ENCODE results near the gene SLAMF6. TPM values are rescaled to one million over a fixed set of nuclear protein-coding genes. Genes with fewer than 3 reads are reported as not detected.

The SLAMF6 gene
- total and polyA plus RNA-seq, 7 experiments from 2014 or later = 17.8 to 62.6 (median 42.3) TPM

DNA sequence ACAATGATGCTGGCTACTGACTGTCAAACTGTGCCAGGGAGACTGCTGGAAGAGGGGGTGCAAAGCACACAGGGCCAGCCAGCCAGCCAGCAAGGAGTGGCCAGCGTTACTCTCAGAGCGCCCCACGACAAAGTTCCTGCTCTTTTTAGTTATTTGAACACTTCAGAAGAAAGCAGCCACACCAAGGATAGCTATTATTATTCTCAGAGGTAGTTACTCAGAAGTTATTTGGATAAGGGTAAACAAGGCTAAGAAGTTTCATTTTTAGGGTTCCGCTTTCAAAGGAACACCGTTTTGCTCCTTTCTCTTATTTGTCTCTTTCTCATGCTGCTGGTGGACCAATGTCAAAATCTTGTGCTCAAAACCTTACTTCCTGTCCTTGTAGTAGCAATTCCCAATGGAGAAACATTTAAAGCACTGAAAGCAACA lies 62.8 kb downstream of the SLAMF6 start:
- peaks cover 20 to 86% (median 66%) of the 10 kb centered on the region in 7 donors for H3K4me1 Mint-ChIP-seq
- Histone ChIP-seq H3K4me1 (ENCODE audit: control insufficient read depth in 2 of 2, insufficient read depth in 2 of 2, low read length in 2 of 2) (peaks cover 7 to 30% of the 10 kb centered on the region in 2 donors), H3K27me3 (ENCODE audit: control insufficient read depth in 2 of 2, insufficient read depth in 2 of 2, low read length in 2 of 2) (no peaks in the 10 kb centered on the region), H3K4me3 (ENCODE audit: low read length) (peak overlapping the region; percentile 5), H3K9me3 (ENCODE audit: control insufficient read depth in 2 of 3, low read length in 3 of 3) (no peaks in the 10 kb centered on the region), H3K27ac (ENCODE audit: low read depth, low read length) (peak overlapping the region; percentile 27), H3K36me3 (ENCODE audit: control insufficient read depth in 2 of 3, insufficient read depth in 3 of 3, low read length in 3 of 3) (no peaks in the 10 kb centered on the region)
- POLR2A ChIA-PET = interaction anchor here (0.6 to 2.1 kb wide), 4 partner anchors 9 to 21 kb away, joined by 3 to 6 read pairs (median 4); no protein-coding TSS in a partner anchor
- no peaks in the 10 kb centered on the region for H3K27me3 Mint-ChIP-seq
- H3K4me3 Mint-ChIP-seq = peak overlapping the region; percentile 9 to 86 (median 76)
- intact Hi-C loops (cut with micrococcal nuclease) = loop anchor here (2.0 to 10.0 kb wide), 2 partner anchors 13 to 55 kb away; no protein-coding TSS in a partner anchor
- peaks cover 0 to 2% (median 0%) of the 10 kb centered on the region in 11 donors for H3K9me3 Mint-ChIP-seq
- ATAC-seq (no peak), DNase-seq (no peak)
- CTCF ChIA-PET = no interaction called here
- H3K27ac Mint-ChIP-seq = peak overlapping the region; percentile 20 to 96 (median 87)
- H3K36me3 Mint-ChIP-seq = peaks cover 0 to 7% (median 0%) of the 10 kb centered on the region in 5 donors

DNA sequence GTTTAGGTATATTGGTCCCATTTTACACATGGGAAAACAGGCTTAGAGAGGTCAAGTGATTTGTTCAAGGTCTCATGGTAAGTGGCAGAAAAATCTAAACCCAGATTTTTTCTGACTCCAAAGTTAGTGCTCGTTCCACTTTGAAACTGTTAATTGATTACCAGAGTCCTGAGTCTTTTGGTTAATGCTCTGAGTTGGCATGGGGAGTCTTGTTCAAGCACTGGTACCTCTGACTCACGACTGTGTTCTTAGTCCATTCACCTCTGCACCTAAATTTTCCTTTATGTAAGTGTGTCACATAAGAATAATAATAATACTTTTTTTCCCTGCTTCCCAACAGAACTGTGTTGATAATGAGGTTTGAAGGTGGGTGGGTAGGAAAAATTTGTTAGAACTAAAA lies 63.4 kb downstream of the SLAMF6 start:
- intact Hi-C loops (cut with micrococcal nuclease) = loop anchor here (1.0 to 10.0 kb wide), 3 partner anchors 8 to 55 kb away; no protein-coding TSS in a partner anchor
- Mint-ChIP-seq H3K4me3 (peak overlapping the region in 6 of 10 donors; percentile 14 to 77 (median 70)), H3K9me3 (no peaks in the 10 kb centered on the region), H3K36me3 (peaks cover 0 to 7% (median 0%) of the 10 kb centered on the region in 5 donors), H3K27me3 (no peaks in the 10 kb centered on the region), H3K27ac (peak overlapping the region in 8 of 9 donors; percentile 10 to 95 (median 76)), H3K4me1 (peaks cover 24 to 88% (median 69%) of the 10 kb centered on the region in 7 donors)
- POLR2A ChIA-PET = interaction anchor here (0.6 to 2.1 kb wide), 3 partner anchors 8 to 11 kb away, joined by 3 to 6 read pairs (median 5); no protein-coding TSS in a partner anchor
- Histone ChIP-seq H3K9me3 (ENCODE audit: control insufficient read depth in 2 of 3, low read length in 3 of 3) (no peaks in the 10 kb centered on the region), H3K27ac (ENCODE audit: low read depth, low read length) (peak overlapping the region; percentile 27), H3K27me3 (ENCODE audit: control insufficient read depth in 2 of 2, insufficient read depth in 2 of 2, low read length in 2 of 2) (no peaks in the 10 kb centered on the region), H3K4me3 (ENCODE audit: low read length) (peak overlapping the region; percentile 5), H3K36me3 (ENCODE audit: control insufficient read depth in 2 of 3, insufficient read depth in 3 of 3, low read length in 3 of 3) (no peaks in the 10 kb centered on the region), H3K4me1 (ENCODE audit: control insufficient read depth in 2 of 2, insufficient read depth in 2 of 2, low read length in 2 of 2) (peaks cover 7 to 35% of the 10 kb centered on the region in 2 donors)
- ATAC-seq (no peak), DNase-seq (no peak)
- CTCF ChIA-PET = no interaction called here

DNA sequence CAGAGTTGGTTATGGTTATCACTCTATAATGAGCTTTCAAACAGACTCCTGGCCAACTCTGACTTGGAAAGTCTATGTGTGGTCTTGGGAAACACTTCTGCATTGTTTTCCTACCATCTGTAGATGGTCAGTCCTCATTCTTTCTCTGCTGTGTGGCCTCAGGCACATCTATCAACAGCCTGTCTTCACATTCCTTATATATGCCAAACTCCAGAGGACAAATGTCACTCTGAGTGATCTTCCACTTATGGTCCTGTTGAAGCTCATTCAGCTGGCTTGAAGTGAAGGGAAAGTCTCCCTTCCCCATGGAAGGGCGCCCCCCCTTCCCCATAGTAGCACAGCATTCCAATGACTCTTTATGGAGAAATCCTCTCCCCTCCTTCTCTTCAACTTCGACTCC lies 64.0 kb downstream of the SLAMF6 start:
- no peak for ATAC-seq
- H3K4me1 ChIP-seq (ENCODE audit: control insufficient read depth in 2 of 2, insufficient read depth in 2 of 2, low read length in 2 of 2) = peaks cover 7 to 36% of the 10 kb centered on the region in 2 donors
- Mint-ChIP-seq H3K4me1 (peaks cover 20 to 88% (median 70%) of the 10 kb centered on the region in 7 donors), H3K9me3 (no peaks in the 10 kb centered on the region), H3K27ac (peak overlapping the region in 5 of 9 donors; percentile 10 to 95 (median 59)), H3K36me3 (peaks cover 0 to 6% (median 0%) of the 10 kb centered on the region in 5 donors), H3K4me3 (no peak overlapping the region), H3K27me3 (no peaks in the 10 kb centered on the region)
- H3K27me3 ChIP-seq (ENCODE audit: control insufficient read depth in 2 of 2, insufficient read depth in 2 of 2, low read length in 2 of 2) = no peaks in the 10 kb centered on the region
- H3K27ac ChIP-seq (ENCODE audit: low read depth, low read length) = no peak overlapping the region
- intact Hi-C loops (cut with micrococcal nuclease) = loop anchor here in 1 of 2 donors (1.0 kb wide), 1 partner anchor 8 kb away; no protein-coding TSS in a partner anchor
- H3K9me3 ChIP-seq (ENCODE audit: control insufficient read depth in 2 of 3, low read length in 3 of 3) = no peaks in the 10 kb centered on the region
- no peak overlapping the region for H3K4me3 ChIP-seq (ENCODE audit: low read length)
- DNase-seq = no peak
- POLR2A ChIA-PET = interaction anchor here (1.4 to 2.1 kb wide), 2 partner anchors 9 to 10 kb away, joined by 4 to 5 read pairs; no protein-coding TSS in a partner anchor
- no peaks in the 10 kb centered on the region for H3K36me3 ChIP-seq (ENCODE audit: control insufficient read depth in 2 of 3, insufficient read depth in 3 of 3, low read length in 3 of 3)
- CTCF ChIA-PET = no interaction called here

DNA sequence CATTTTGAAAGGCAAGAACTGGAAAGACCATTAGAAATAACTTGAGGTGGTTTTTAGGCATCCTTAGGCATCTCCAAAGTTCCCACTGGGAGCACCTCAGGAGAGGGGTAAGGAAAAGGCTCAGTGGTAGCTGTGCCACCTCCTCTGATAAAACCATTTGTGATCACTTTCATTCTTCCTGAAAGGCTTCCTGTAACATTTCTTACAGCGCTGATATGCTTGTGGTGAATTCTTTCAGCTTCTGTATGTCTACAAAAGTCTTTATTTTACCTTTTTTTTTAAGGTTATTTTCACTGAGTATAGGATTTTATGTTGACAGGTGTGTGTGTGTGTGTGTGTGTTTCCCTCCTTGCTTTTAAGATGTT lies 67.9 kb downstream of the SLAMF6 start:
- peaks cover 20 to 84% (median 72%) of the 10 kb centered on the region in 7 donors for H3K4me1 Mint-ChIP-seq
- ChIA-PET CTCF (interaction anchor here (0.8 kb wide), 1 partner anchor 312 kb away, joined by 3 read pairs; no protein-coding TSS in a partner anchor), POLR2A (interaction anchor here (0.6 to 1.7 kb wide), 5 partner anchors 8 to 128 kb away, joined by 3 to 6 read pairs (median 3); no protein-coding TSS in a partner anchor)
- H3K36me3 ChIP-seq (ENCODE audit: control insufficient read depth in 2 of 3, insufficient read depth in 3 of 3, low read length in 3 of 3) = no peaks in the 10 kb centered on the region
- peak overlapping the region; percentile 37 to 87 (median 80) for H3K27ac Mint-ChIP-seq
- peaks cover 0 to 14% (median 0%) of the 10 kb centered on the region in 5 donors for H3K36me3 Mint-ChIP-seq
- intact Hi-C loops (cut with micrococcal nuclease) = no loop called here
- no peaks in the 10 kb centered on the region for H3K9me3 ChIP-seq (ENCODE audit: control insufficient read depth in 2 of 3, low read length in 3 of 3)
- peaks cover 0 to 5% (median 0%) of the 10 kb centered on the region in 11 donors for H3K9me3 Mint-ChIP-seq
- H3K4me3 Mint-ChIP-seq = peak overlapping the region in 9 of 10 donors; percentile 14 to 73 (median 54)
- ATAC-seq (peak; percentile 27), DNase-seq (peak in 1 of 9 donors; percentile 15)
- no peaks in the 10 kb centered on the region for H3K27me3 ChIP-seq (ENCODE audit: control insufficient read depth in 2 of 2, insufficient read depth in 2 of 2, low read length in 2 of 2)
- peaks cover 13 to 32% of the 10 kb centered on the region in 2 donors for H3K4me1 ChIP-seq (ENCODE audit: control insufficient read depth in 2 of 2, insufficient read depth in 2 of 2, low read length in 2 of 2)
- no peak overlapping the region for H3K4me3 ChIP-seq (ENCODE audit: low read length)
- H3K27ac ChIP-seq (ENCODE audit: low read depth, low read length) = no peak overlapping the region
- no peaks in the 10 kb centered on the region for H3K27me3 Mint-ChIP-seq

DNA sequence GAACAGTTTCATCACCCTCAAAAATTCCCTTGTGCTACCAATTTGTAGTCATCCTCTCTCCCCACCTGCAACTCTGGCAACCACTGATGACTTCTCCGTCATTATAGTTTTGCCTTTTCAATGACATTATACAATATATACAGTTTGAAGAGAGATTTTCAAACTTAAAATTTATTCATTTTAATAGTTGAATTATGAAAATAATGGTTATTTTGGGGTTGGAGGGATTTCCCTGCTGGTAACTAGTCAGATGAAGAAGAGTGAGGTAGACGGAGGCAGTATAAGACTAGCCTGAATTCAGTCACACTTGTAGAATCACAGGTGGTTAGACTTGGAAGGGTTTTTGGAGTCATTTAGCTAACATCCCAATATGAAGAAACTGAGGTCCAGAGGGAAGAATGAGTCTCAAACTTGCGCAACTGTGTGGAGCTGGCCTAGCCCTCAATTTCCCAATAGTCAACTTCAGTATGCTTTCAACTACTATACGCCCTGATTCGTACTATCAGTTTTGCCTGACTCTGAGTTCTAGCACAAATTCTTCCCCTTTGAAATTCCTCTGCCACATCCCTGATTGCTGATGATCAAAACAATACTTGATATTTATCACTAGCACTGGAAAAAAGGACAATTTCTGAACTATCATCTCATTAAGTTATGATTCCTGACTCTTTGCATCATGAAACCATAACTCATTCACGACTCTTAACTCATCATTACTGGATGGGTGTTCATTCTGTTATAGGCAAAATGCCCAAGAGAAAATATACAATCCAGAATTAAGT lies 68.5 kb downstream of the SLAMF6 start:
- Histone ChIP-seq H3K4me3 (ENCODE audit: low read length) (no peak overlapping the region), H3K27me3 (ENCODE audit: control insufficient read depth in 2 of 2, insufficient read depth in 2 of 2, low read length in 2 of 2) (no peaks in the 10 kb centered on the region), H3K36me3 (ENCODE audit: control insufficient read depth in 2 of 3, insufficient read depth in 3 of 3, low read length in 3 of 3) (no peaks in the 10 kb centered on the region), H3K9me3 (ENCODE audit: control insufficient read depth in 2 of 3, low read length in 3 of 3) (no peaks in the 10 kb centered on the region), H3K27ac (ENCODE audit: low read depth, low read length) (no peak overlapping the region), H3K4me1 (ENCODE audit: control insufficient read depth in 2 of 2, insufficient read depth in 2 of 2, low read length in 2 of 2) (peaks cover 12 to 26% of the 10 kb centered on the region in 2 donors)
- ChIA-PET POLR2A (interaction anchor here (0.6 to 1.7 kb wide), 5 partner anchors 9 to 128 kb away, joined by 3 to 6 read pairs (median 3); no protein-coding TSS in a partner anchor), CTCF (interaction anchor here (0.8 kb wide), 1 partner anchor 312 kb away, joined by 3 read pairs; no protein-coding TSS in a partner anchor)
- DNase-seq (no peak), ATAC-seq (no peak)
- H3K4me1 Mint-ChIP-seq = peaks cover 22 to 78% (median 69%) of the 10 kb centered on the region in 7 donors
- H3K27me3 Mint-ChIP-seq = no peaks in the 10 kb centered on the region
- H3K4me3 Mint-ChIP-seq = peak overlapping the region in 7 of 10 donors; percentile 4 to 73 (median 58)
- H3K27ac Mint-ChIP-seq = peak overlapping the region; percentile 37 to 87 (median 80)
- H3K9me3 Mint-ChIP-seq = peaks cover 0 to 7% (median 0%) of the 10 kb centered on the region in 11 donors
- intact Hi-C loops (cut with micrococcal nuclease) = no loop called here
- H3K36me3 Mint-ChIP-seq = peaks cover 0 to 16% (median 0%) of the 10 kb centered on the region in 5 donors

DNA sequence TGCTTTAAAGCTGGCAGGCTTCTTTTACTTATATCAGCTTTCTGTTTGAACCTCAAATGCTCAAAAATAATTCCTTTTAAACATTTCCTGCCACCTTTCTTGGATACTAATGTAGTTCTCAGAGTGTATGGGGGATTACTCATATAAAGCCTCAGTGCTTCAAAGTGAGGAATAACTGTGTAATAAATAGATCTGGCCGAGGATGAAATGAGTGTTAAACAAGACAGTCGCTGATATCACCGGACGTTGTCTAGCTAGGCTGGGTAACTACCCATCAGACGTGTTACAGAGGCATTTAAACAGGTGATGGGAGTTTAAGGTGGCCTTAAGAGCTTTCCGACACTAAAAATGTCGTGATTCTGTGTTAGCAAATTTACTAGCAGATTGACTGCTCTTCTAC lies 69.6 kb downstream of the SLAMF6 start:
- Mint-ChIP-seq H3K27me3 (no peaks in the 10 kb centered on the region), H3K9me3 (peaks cover 0 to 9% (median 0%) of the 10 kb centered on the region in 11 donors), H3K4me1 (peaks cover 20 to 72% (median 60%) of the 10 kb centered on the region in 7 donors), H3K4me3 (peak overlapping the region in 5 of 10 donors; percentile 8 to 47 (median 19)), H3K27ac (peak overlapping the region in 7 of 9 donors; percentile 4 to 89 (median 36)), H3K36me3 (peaks cover 0 to 18% (median 0%) of the 10 kb centered on the region in 5 donors)
- Histone ChIP-seq H3K36me3 (ENCODE audit: control insufficient read depth in 2 of 3, insufficient read depth in 3 of 3, low read length in 3 of 3) (no peaks in the 10 kb centered on the region), H3K9me3 (ENCODE audit: control insufficient read depth in 2 of 3, low read length in 3 of 3) (no peaks in the 10 kb centered on the region), H3K4me1 (ENCODE audit: control insufficient read depth in 2 of 2, insufficient read depth in 2 of 2, low read length in 2 of 2) (peaks cover 12 to 24% of the 10 kb centered on the region in 2 donors), H3K4me3 (ENCODE audit: low read length) (peak overlapping the region; percentile 20), H3K27ac (ENCODE audit: low read depth, low read length) (no peak overlapping the region), H3K27me3 (ENCODE audit: control insufficient read depth in 2 of 2, insufficient read depth in 2 of 2, low read length in 2 of 2) (no peaks in the 10 kb centered on the region)
- intact Hi-C loops (cut with micrococcal nuclease) = no loop called here
- peak; percentile 20 for ATAC-seq
- DNase-seq = no peak
- CTCF ChIA-PET = interaction anchor here (1.2 kb wide), 1 partner anchor 8 kb away, joined by 3 read pairs; no protein-coding TSS in a partner anchor
- POLR2A ChIA-PET = interaction anchor here (0.6 kb wide), 1 partner anchor 64 kb away, joined by 3 read pairs; no protein-coding TSS in a partner anchor
